ENCODE measurements around the gene ZC3H6.
"Not testable (repeated sequence)": the region's sequence is repeated elsewhere in the genome, so short reads cannot be mapped to it uniquely, and the experiment has no call there.

ZC3H6 gene

GRCh38 chr2:112332123-112332696 lies 56.8 kb downstream of the ZC3H6 start:
- no peak for DNase-seq

- no peak for DNase-seq
Observed at GRCh38 chr2:112335600-112335999, 60.2 kb downstream of the ZC3H6 start.

GRCh38 chr2:112339986-112340385 lies 64.6 kb downstream of the ZC3H6 start:
- DNase-seq = no peak

- no peak for DNase-seq
Observed at GRCh38 chr2:112340475-112341267, 65.3 kb downstream of the ZC3H6 start.

- DNase-seq = no peak
Observed at GRCh38 chr2:112342067-112342550, 66.7 kb downstream of the ZC3H6 start.

GRCh38 chr2:112343827-112344585 lies 68.6 kb downstream of the ZC3H6 start:
- no peak for DNase-seq

- DNase-seq = no peak
Observed at GRCh38 chr2:112345030-112346027, 69.9 kb downstream of the ZC3H6 start.

- not testable (repeated sequence) for DNase-seq
Observed at GRCh38 chr2:112352292-112352691, 76.9 kb downstream of the ZC3H6 start.

- not testable (repeated sequence) for DNase-seq
Observed at GRCh38 chr2:112352809-112353603, 77.6 kb downstream of the ZC3H6 start.

GRCh38 chr2:112354335-112354734 lies 78.9 kb downstream of the ZC3H6 start:
- DNase-seq = not testable (repeated sequence)

GRCh38 chr2:112360055-112360454 lies 84.7 kb downstream of the ZC3H6 start:
- DNase-seq = not testable (repeated sequence)

All from CD4-positive, alpha-beta T cell treated with Interleukin-21 for 1 hour (primary cell).